T-helper 2 cell treated with Interferon-gamma antibody and Interleukin-4, amounts not matched to agents 5 μg/mL and 100 μg/mL, for 36 hours (primary cell): ENCODE data around the gene RB1.

ENCODE experiments used
- DNase-seq: peaks from one replicate; pipeline ENCODE4 v3.0.0; 2021; ENCODE audit warnings: low spot score
- H3K27ac Mint-ChIP-seq: one replicate; pipeline ENCODE4 v1.8.0; 2021; ENCODE audit warnings: mild to moderate bottlenecking, mixed read lengths
- H3K27me3 Mint-ChIP-seq: one replicate; pipeline ENCODE4 v1.8.0; 2021; ENCODE audit warnings: low read depth, mixed read lengths
- H3K36me3 Mint-ChIP-seq: one replicate; pipeline ENCODE4 v1.8.0; 2021; ENCODE audit warnings: low read depth, mixed read lengths
- H3K4me1 Mint-ChIP-seq: one replicate; pipeline ENCODE4 v1.8.0; 2021; ENCODE audit warnings: low read depth, mixed read lengths
- H3K4me3 Mint-ChIP-seq: one replicate; pipeline ENCODE4 v1.8.0; 2022; ENCODE audit warnings: mild to moderate bottlenecking, moderate library complexity, mixed read lengths
- H3K9me3 Mint-ChIP-seq: one replicate; pipeline ENCODE4 v1.8.0; 2021; ENCODE audit warnings: mixed read lengths

Gene RB1

DNA sequence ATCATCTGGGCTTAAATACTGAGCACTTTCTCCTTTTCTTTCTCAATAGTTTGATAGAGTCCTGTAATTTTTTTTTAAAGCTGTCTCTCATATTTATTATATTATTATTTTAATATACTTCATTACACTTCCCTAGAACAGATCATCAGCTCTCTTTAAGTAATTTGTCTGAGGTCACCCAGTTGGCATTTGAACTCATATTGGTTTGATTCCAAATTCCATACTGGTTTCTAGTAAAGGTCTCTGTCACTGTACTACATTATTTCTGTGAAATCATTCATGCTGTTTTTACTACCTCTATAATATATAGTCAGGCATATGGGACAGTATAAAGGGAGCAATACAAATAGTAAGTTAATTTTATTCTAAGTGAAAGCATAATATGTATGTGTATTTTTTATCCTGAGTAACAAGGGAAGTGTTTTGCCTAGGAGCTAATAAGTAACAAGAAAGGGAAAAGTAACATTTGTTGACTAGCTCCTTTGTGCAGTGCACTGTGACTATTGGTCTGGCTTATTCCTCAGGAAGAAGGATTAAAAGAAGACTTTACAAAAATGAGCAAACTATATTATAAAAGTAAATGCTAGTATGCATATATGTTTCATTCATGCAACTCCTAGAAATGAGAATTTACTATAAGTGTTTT is 95.0 kb downstream of the RB1 start:
- H3K27ac Mint-ChIP-seq = no peak overlapping the region
- H3K4me1 Mint-ChIP-seq = peaks cover 32% of the 10 kb centered on the region
- no peak for DNase-seq
- H3K9me3 Mint-ChIP-seq = peaks cover 22% of the 10 kb centered on the region
- no peaks in the 10 kb centered on the region for H3K27me3 Mint-ChIP-seq
- peaks cover 39% of the 10 kb centered on the region for H3K36me3 Mint-ChIP-seq
- no peak overlapping the region for H3K4me3 Mint-ChIP-seq

DNA sequence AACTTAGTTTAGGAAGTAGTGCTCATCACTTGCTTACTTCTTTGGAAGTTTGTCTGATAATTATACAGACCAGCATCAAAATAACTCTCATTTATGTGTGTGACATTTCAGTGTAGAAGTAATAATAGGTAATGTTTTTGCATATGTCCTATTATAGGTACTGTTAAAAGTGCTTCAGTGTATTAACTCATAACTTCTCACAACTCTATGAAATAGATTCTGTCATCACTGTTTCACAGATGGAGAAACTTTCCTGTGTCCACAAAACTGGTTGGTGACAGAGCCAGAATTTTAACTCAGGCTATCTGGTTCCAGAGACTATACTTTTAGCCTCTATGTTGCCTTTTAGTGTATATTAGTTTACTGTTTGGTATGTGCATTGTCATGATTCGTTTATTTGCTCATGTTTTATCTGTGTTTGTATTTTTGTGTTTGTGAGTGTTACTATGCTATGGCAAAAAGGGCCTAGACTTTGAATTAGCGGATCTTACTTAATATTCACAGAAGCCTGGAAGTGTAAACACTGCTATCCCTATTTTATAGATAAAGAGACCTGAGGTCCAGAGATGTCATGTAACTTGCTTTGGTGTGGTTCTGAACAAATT is 96.6 kb downstream of the RB1 start:
- Mint-ChIP-seq H3K27ac (no peak overlapping the region), H3K36me3 (peaks cover 37% of the 10 kb centered on the region), H3K4me3 (no peak overlapping the region), H3K4me1 (peaks cover 42% of the 10 kb centered on the region), H3K27me3 (no peaks in the 10 kb centered on the region), H3K9me3 (peaks cover 19% of the 10 kb centered on the region)
- DNase-seq = no peak

DNA sequence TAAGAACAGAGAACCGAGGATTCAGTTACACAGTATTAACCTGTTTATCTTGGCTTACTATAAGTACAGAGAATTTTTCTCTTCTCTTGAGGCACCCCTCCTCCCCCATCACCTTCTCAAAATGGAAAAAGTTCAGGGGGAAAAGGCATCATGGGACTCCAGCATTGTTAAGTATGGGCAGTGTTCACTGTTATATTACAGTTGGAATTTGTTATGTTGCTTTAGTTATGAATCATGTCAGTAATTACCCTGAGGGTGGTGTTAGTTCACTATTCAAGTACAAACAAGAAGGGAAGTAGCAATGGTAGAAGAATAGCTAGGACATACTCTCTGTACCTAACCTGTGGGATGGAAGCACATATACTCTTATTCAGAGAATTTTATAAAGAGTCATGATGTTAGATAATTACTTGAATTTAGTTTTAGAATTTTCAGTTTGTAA is 97.3 kb downstream of the RB1 start:
- no peak for DNase-seq
- Mint-ChIP-seq H3K4me1 (peaks cover 48% of the 10 kb centered on the region), H3K9me3 (peaks cover 12% of the 10 kb centered on the region), H3K27ac (peak overlapping the region; percentile 88), H3K4me3 (peak overlapping the region; percentile 74), H3K36me3 (peaks cover 31% of the 10 kb centered on the region), H3K27me3 (no peaks in the 10 kb centered on the region)

DNA sequence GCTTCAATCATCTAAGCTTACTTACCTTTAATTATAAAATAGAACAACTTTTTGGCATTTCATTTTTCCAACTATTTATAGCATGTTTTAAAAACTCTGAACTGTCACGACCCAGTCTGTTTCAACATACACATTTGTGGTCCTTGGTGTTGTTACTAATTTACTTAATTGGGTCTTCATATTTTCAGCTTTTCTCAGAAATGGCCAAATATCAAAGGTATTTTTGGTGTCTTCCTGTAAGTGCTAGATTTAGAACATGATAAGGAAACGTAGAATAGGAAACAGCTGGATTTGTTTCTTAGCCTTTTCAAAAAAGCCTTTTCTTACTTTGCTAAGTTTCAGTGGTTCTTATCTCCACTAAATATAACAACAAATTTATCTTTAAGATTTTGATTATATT is 97.9 kb downstream of the RB1 start:
- Mint-ChIP-seq H3K36me3 (peaks cover 31% of the 10 kb centered on the region), H3K4me1 (peaks cover 54% of the 10 kb centered on the region), H3K4me3 (peak overlapping the region; percentile 74), H3K27ac (peak overlapping the region; percentile 43), H3K27me3 (no peaks in the 10 kb centered on the region), H3K9me3 (peaks cover 6% of the 10 kb centered on the region)
- no peak for DNase-seq

DNA sequence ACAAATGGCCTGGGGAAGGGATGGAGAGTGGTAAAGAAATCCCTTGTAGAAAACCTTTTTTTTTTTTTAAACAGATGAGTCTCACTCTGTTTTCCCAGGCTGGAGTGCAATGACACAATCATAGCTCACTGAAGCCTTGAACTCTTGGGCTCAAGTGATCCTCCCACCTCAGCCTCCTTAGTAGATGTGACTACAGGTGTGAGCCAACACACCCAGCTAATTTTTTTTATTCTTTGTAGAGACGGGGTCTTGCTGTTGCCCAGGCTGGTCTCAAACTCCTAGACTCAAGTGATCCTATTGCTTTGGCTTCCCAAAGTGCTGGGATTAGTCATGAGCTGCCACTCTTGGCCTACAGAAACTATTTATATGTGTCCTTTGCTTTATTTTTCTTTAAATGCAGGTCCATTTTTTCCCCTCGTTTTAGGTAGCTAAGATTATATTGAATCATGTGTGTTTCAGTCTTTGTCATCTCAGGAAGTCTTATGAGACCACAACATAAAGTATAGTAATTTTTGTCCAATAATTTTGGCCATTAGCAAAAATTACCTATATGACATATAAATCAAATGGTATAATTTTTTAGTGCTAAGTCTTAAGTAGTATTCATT is 98.9 kb downstream of the RB1 start:
- peak overlapping the region; percentile 66 for H3K27ac Mint-ChIP-seq
- H3K36me3 Mint-ChIP-seq = peaks cover 27% of the 10 kb centered on the region
- peaks cover 61% of the 10 kb centered on the region for H3K4me1 Mint-ChIP-seq
- H3K27me3 Mint-ChIP-seq = no peaks in the 10 kb centered on the region
- H3K9me3 Mint-ChIP-seq = no peaks in the 10 kb centered on the region
- peak overlapping the region; percentile 59 for H3K4me3 Mint-ChIP-seq
- DNase-seq = peak; percentile 17

DNA sequence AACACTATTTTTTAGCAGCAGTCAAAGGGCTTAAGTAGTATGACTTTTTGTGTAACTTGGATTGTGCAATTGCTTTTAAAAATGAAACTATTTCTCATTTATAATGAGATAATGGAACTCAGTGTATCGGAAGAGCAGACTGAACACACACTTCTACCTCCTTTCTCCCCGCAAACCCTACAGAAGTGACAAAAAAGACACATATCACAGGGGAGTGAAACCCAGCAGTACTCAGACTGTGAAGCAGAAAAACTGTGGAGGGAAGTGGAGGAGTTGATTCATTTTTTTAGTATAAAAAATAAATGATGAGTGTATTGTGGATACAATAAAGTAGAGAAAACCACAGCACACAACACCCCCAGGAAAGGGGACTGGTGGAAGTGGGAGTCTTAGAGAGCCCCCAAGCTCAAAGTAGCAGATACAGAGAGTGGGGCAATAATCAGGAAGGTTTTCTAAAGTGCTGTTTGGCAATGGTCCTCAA is 99.6 kb downstream of the RB1 start:
- peaks cover 26% of the 10 kb centered on the region for H3K36me3 Mint-ChIP-seq
- H3K27me3 Mint-ChIP-seq = no peaks in the 10 kb centered on the region
- DNase-seq = peak; percentile 48
- no peaks in the 10 kb centered on the region for H3K9me3 Mint-ChIP-seq
- peak overlapping the region; percentile 87 for H3K27ac Mint-ChIP-seq
- peaks cover 63% of the 10 kb centered on the region for H3K4me1 Mint-ChIP-seq
- H3K4me3 Mint-ChIP-seq = peak overlapping the region; percentile 67

DNA sequence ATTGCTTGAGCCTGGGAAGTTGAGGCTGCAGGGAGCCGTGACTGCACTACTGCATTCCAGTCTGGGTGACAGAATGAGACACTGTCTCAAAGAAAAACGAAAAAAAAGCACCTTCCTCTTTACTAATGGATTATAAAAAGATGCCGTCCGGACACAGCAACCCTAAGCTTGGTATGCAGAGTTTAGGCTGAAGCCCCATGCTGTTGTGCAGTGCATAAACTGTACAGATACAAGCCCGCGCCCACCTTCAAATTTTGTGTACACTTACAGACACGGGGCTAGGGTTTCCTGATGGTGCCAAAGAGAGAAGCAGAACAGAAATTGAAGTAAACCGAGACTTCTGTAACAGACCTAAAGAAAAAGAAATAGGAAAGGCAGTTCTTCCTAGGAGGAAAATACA is 100.4 kb downstream of the RB1 start:
- H3K4me1 Mint-ChIP-seq = peaks cover 69% of the 10 kb centered on the region
- H3K4me3 Mint-ChIP-seq = peak overlapping the region; percentile 67
- no peaks in the 10 kb centered on the region for H3K9me3 Mint-ChIP-seq
- no peaks in the 10 kb centered on the region for H3K27me3 Mint-ChIP-seq
- no peak for DNase-seq
- H3K36me3 Mint-ChIP-seq = peaks cover 31% of the 10 kb centered on the region
- peak overlapping the region; percentile 13 for H3K27ac Mint-ChIP-seq

DNA sequence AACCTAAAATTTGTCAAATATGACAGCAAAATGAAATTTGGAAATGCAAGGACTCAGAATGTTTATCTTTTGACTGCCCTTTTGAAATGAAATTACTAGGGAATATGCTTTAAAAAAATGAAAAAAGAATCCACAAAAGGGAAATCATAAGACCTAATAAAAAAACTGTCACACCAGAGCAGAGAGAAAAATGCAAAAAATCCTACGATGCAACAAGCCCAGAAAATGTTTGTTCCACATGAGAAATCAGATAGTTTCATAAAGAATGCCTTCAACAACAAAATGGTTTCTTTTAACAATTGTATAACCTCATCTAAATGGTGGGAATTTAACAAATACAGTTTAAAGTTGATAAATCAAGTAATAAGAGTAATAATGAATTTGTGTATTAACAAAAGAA is 101.4 kb downstream of the RB1 start:
- Mint-ChIP-seq H3K27ac (no peak overlapping the region), H3K27me3 (no peaks in the 10 kb centered on the region), H3K9me3 (no peaks in the 10 kb centered on the region), H3K4me1 (peaks cover 69% of the 10 kb centered on the region), H3K4me3 (no peak overlapping the region), H3K36me3 (peaks cover 38% of the 10 kb centered on the region)
- no peak for DNase-seq

DNA sequence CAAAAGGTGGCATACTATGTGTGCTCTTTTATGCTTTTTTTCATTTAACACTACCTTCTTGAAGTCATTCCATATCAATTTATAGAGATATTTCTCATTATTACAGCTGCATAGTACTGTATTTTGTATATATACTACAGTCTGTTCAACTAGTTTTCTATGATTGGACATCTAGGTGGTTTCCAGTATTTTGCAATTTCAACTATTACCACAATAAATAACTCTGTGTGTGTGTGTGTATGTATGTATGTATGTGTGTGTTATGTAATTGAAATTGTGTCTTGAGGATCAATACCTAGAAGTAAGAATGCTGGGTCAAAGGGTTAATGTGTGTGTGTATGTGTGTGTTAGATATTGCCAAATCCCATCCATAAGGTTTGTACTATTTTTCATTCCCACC is 102.3 kb downstream of the RB1 start:
- peaks cover 68% of the 10 kb centered on the region for H3K4me1 Mint-ChIP-seq
- no peaks in the 10 kb centered on the region for H3K9me3 Mint-ChIP-seq
- no peak overlapping the region for H3K4me3 Mint-ChIP-seq
- no peak overlapping the region for H3K27ac Mint-ChIP-seq
- DNase-seq = no peak
- peaks cover 44% of the 10 kb centered on the region for H3K36me3 Mint-ChIP-seq
- no peaks in the 10 kb centered on the region for H3K27me3 Mint-ChIP-seq

DNA sequence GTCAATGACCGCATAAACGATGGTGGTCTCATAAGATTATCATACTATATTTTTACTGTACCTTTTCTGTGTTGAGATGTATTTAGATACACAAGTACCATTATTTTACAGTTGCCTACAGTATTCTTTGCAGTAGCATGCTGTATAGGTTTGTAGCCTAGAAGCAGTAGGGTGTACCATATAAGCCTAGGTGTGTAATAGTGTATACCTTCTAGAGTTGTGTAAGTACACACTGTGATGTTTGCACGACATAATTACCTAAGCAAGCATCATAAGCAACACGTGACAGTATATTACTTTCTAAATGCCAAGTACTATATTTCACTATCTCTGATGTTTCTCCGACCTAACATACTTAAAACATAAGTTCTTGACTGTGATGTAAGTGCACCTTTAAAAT is 106.6 kb downstream of the RB1 start:
- DNase-seq = no peak
- Mint-ChIP-seq H3K36me3 (peaks cover 50% of the 10 kb centered on the region), H3K9me3 (no peaks in the 10 kb centered on the region), H3K4me1 (peaks cover 53% of the 10 kb centered on the region), H3K27ac (peak overlapping the region; percentile 78), H3K4me3 (peak overlapping the region; percentile 92), H3K27me3 (no peaks in the 10 kb centered on the region)

DNA sequence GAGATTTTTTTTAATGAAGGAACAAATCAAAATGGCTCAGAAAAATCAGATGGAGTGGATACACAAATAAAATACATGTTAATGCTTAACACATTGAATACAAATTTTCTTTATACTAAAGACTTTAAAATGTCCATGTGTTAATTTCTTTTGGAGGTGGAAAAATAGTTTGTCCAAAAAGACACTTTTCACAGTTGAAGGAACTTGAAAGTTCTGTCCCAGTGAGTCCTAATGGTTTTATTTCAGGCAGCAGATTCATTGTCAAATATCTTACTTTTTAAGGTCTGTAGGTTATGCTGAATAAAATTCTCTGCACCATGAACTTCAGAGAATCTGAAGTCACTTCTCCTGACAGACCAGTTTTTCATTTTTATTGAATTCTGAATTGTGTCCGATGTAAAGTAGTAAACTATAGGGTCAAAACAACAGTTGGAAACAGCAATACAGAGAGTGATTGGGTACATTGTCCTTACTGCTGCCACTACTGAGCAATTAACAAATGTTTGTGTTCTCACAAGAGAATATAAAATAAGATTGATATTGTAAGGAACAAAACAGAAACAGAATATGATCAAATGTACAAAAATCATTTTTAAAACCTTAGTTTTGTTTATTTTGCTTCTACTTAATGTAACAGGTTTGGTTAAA is 107.7 kb downstream of the RB1 start:
- Mint-ChIP-seq H3K27me3 (no peaks in the 10 kb centered on the region), H3K4me3 (peak overlapping the region; percentile 92), H3K4me1 (peaks cover 45% of the 10 kb centered on the region), H3K27ac (peak overlapping the region; percentile 92), H3K36me3 (peaks cover 55% of the 10 kb centered on the region), H3K9me3 (peaks cover 7% of the 10 kb centered on the region)
- DNase-seq = no peak

DNA sequence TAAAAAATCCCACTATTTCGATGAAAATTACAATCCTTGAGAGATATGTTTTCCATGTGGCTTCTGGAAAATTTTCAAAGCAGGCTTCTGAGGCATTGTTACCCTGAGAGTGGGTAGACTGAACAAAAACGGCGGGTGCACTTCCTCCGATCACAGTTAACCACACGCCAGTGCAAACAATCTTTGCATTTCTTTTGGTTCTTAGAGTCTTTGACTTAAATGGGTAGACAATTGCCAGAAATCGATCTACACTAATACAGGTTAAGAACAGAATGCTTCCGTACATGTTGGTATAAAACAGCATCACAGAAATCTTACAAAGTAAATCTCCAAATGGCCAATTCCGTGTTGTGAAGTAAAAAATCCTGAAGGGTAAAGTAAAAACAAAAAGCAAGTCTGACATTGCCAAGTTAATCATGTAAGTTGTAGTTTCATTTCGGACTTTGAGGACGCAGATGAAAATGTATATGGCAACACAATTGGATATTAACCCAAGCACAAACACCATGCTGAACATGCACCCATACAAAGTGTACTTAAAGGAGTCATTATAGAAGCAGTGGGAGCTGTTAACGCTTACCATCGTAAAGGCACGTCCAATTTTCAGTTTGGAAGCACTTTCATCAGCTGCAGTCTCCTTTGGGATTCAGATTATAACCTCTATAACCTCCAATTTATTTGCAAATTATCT is 108.4 kb downstream of the RB1 start:
- no peak for DNase-seq

DNA sequence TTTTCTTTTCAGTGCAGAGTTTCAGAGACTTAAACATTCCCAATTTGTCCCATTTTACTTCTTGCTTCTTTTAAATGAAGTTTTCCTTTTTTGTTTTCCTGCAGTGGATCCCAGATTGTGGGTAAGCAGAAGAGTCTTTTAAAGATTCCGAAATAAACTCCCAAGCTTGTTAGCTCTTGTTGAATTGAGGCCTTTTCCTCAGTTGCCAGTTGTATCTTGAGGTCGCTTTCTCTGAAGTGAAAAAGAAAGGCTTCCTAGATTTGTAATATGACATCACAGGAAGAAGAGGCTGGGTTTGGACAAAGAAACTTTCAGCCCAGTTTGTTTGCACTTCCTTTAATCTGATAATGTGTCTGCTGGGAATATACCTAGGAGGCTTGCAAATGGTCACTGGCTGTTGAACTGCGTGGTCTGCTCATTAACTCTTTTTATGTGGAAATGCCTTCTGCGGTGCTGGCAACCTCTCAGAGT is 109.4 kb downstream of the RB1 start, which contains the start of gene LPAR6:
Gene LPAR6, minus strand, starts transcription at position 233 of the 471 bp plus-strand sequence. CDS start 690 bp downstream, outside the sequence.
- peak within 1 kb of the TSS; percentile 92 for H3K4me3 Mint-ChIP-seq
- peaks cover 34% of the 10 kb centered on the region for H3K4me1 Mint-ChIP-seq
- peak within 1 kb of the TSS; percentile 92 for H3K27ac Mint-ChIP-seq
- peaks cover 13% of the 10 kb centered on the region for H3K9me3 Mint-ChIP-seq
- peaks cover 63% of the 10 kb centered on the region for H3K36me3 Mint-ChIP-seq
- DNase-seq = no peak
- H3K27me3 Mint-ChIP-seq = no peaks in the 10 kb centered on the region

More for the DNA sequence above, 108.4 kb downstream of the RB1 start:
- peaks cover 41% of the 10 kb centered on the region for H3K4me1 Mint-ChIP-seq
- peaks cover 7% of the 10 kb centered on the region for H3K9me3 Mint-ChIP-seq
- H3K27me3 Mint-ChIP-seq = no peaks in the 10 kb centered on the region
- peak overlapping the region; percentile 92 for H3K27ac Mint-ChIP-seq
- H3K4me3 Mint-ChIP-seq = peak overlapping the region; percentile 92
- peaks cover 58% of the 10 kb centered on the region for H3K36me3 Mint-ChIP-seq
